Endothelial cell of umbilical vein (primary cell): ENCODE data around the gene TOX4.

Experiments used
- CTCF ChIP-seq, 2 donors: IDR thresholded peaks; 1 replicate in 1 of 2; 2 replicates in 1 of 2; pipeline ENCODE4 v1.5.1; 2011; ENCODE audit warnings: low read length in 2 of 2, mild to moderate bottlenecking in 2 of 2, moderate library complexity in 2 of 2, control low read depth in 1 of 2, inconsistent platforms in 1 of 2, low read depth in 1 of 2; ENCODE audit not compliant: insufficient read depth in 1 of 2; ENCODE audit errors: extremely low read depth in 1 of 2
- EZH2 ChIP-seq: IDR thresholded peaks from 2 replicates; pipeline ENCODE4 v1.6.1; 2012; ENCODE audit warnings: borderline replicate concordance, low read depth, mild to moderate bottlenecking, moderate library complexity, low read length, inconsistent platforms; ENCODE audit not compliant: severe bottlenecking
- GATA2 ChIP-seq: IDR thresholded peaks from 2 replicates; pipeline ENCODE4 v1.7.0; 2011; ENCODE audit warnings: low read depth, mild to moderate bottlenecking, moderate library complexity, mixed read lengths, low read length; ENCODE audit not compliant: insufficient read length, insufficient read depth
- JUN ChIP-seq: IDR thresholded peaks from 2 replicates; pipeline ENCODE4 v1.6.1; 2011; ENCODE audit warnings: borderline replicate concordance, low read depth; ENCODE audit not compliant: insufficient read length, insufficient read depth
- MAX ChIP-seq: IDR thresholded peaks from 2 replicates; pipeline ENCODE4 v1.6.1; 2011; ENCODE audit not compliant: insufficient read depth, insufficient read length
- MYC ChIP-seq: IDR thresholded peaks from one replicate; pipeline ENCODE4 v1.6.1; 2011; ENCODE audit warnings: mild to moderate bottlenecking, low read depth, low read length
- POLR2A ChIP-seq: IDR thresholded peaks from 2 replicates; pipeline ENCODE4 v1.6.1; 2012; ENCODE audit warnings: low read depth, mild to moderate bottlenecking, control low read depth, low read length
- POLR2AphosphoS5 ChIP-seq: IDR thresholded peaks from 2 replicates; pipeline ENCODE4 v1.6.1; 2012; ENCODE audit warnings: low read depth, mild to moderate bottlenecking, control low read depth, low read length, moderate library complexity; ENCODE audit not compliant: insufficient read depth

DNA sequence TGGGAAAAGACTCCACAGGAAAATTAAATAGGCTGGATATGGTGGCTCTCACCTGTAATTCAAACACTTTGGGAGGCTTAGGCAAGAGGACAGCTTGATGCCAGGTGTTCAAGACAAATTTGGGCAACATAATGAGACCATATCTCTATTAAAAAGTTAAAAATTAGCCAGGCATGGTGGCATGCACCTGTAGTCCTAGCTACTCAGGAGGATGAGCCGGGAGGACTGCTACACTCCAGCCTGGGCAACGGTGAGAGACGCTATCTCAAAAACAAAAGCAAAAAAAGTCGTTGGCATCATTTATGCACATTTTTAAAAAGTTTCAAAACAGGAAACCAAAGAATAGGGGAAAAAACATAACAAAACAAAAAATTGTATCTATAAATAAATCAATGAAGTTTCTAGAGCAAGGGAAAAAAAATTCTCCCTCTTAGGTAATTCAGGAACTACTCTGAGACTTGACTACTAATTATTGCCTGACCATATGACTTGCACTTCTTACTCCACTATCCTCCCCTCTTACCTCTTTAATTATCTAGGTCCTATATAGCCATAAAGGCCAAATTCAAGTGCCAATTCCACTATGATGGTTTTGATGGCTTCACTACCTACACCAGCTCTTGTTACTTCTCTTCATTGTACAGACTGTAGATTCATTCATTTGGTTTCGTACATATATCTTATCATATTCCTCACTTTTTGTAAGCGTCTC is 32.6 kb downstream of the TOX4 start:
- TF ChIP-seq CTCF (IDR thresholded peaks at IDR 0.05; ENCODE audit: extremely low read depth in 1 of 2, insufficient read depth in 1 of 2, low read depth in 1 of 2, low read length in 2 of 2) (no peak), POLR2A (no peak), GATA2 (no peak), MYC (no peak), POLR2AphosphoS5 (no peak), EZH2 (no peak), JUN (no peak), MAX (no peak)
